ENCODE data around the gene CPT1B. TPM values are rescaled to one million over a fixed set of nuclear protein-coding genes. Genes with fewer than 3 reads are reported as not detected.

CPT1B gene
- total RNA-seq, 1 donor from 2014 or later = 89.0 TPM

GRCh38 chr22:50550395-50550794 lies 27.8 kb downstream of the CPT1B start:
- Mint-ChIP-seq H3K4me1 (ENCODE audit: unreplicated experiment) (peaks cover 5% of the 10 kb centered on the region), H3K36me3 (ENCODE audit: low read depth, unreplicated experiment) (no peaks in the 10 kb centered on the region), H3K9me3 (ENCODE audit: unreplicated experiment) (no peaks in the 10 kb centered on the region), H3K27ac (ENCODE audit: unreplicated experiment) (no peak overlapping the region), H3K27me3 (ENCODE audit: unreplicated experiment) (peaks cover 6% of the 10 kb centered on the region), H3K4me3 (ENCODE audit: unreplicated experiment) (no peak overlapping the region)
- no peak for TF ChIP-seq CTCF (IDR thresholded peaks at IDR 0.05; ENCODE audit: unreplicated experiment)
- no peak for DNase-seq (ENCODE audit: low spot score)

GRCh38 chr22:50548921-50549790 lies 29.1 kb downstream of the CPT1B start:
- Mint-ChIP-seq H3K4me3 (ENCODE audit: unreplicated experiment) (no peak overlapping the region), H3K36me3 (ENCODE audit: low read depth, unreplicated experiment) (no peaks in the 10 kb centered on the region), H3K27ac (ENCODE audit: unreplicated experiment) (no peak overlapping the region), H3K9me3 (ENCODE audit: unreplicated experiment) (no peaks in the 10 kb centered on the region), H3K4me1 (ENCODE audit: unreplicated experiment) (peaks cover 5% of the 10 kb centered on the region), H3K27me3 (ENCODE audit: unreplicated experiment) (peaks cover 6% of the 10 kb centered on the region)
- no peak for DNase-seq (ENCODE audit: low spot score)
- no peak for TF ChIP-seq CTCF (IDR thresholded peaks at IDR 0.05; ENCODE audit: unreplicated experiment)

GRCh38 chr22:50548040-50548920 lies 29.9 kb downstream of the CPT1B start:
- H3K4me1 Mint-ChIP-seq (ENCODE audit: unreplicated experiment) = peaks cover 5% of the 10 kb centered on the region
- no peaks in the 10 kb centered on the region for H3K36me3 Mint-ChIP-seq (ENCODE audit: low read depth, unreplicated experiment)
- DNase-seq (ENCODE audit: low spot score) = no peak

DNA sequence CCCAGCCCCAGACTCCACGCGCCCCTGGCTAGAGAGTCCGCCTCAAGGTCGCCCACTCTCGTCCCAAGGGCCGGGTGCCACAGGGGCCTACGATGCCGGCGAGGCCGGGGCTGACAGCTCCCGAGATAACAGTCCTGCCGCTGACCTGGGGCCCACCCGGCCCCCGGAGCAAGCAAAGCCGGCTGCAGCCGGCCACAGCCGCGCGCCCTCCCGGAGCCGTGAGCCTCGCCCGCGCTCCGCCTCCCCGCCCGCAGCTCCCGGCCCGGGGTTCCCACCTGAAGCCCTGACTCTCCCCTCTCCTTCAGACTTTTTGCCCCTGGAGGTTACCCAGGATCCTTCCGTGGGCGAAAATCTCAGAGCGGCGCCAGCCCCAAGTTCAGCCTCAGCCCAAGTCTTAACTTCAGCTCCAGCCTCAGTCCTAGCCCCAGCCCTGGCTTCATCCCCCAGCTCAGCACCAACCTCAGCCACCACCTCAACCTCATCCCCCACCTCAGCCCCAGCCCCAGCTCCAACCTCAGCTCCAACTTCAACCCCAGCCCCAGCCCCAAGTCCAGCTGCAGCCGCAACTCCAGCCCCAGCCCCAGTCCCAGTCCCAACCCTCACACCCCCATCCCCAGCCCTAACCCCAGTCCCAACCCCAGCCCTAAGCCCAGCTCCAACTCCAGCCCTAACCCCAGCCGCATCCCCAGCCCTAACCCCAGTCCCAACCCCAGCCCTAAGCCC lies 30.8 kb downstream of the CPT1B start:
- H3K36me3 Mint-ChIP-seq (ENCODE audit: low read depth, unreplicated experiment) = no peaks in the 10 kb centered on the region
- H3K9me3 Mint-ChIP-seq (ENCODE audit: unreplicated experiment) = no peaks in the 10 kb centered on the region
- no peak for TF ChIP-seq CTCF (IDR thresholded peaks at IDR 0.05; ENCODE audit: unreplicated experiment)
- peaks cover 5% of the 10 kb centered on the region for H3K4me1 Mint-ChIP-seq (ENCODE audit: unreplicated experiment)
- no peak overlapping the region for H3K27ac Mint-ChIP-seq (ENCODE audit: unreplicated experiment)
- no peak overlapping the region for H3K4me3 Mint-ChIP-seq (ENCODE audit: unreplicated experiment)
- DNase-seq (ENCODE audit: low spot score) = no peak
- H3K27me3 Mint-ChIP-seq (ENCODE audit: unreplicated experiment) = peaks cover 6% of the 10 kb centered on the region

More at GRCh38 chr22:50548040-50548920, 29.9 kb downstream of the CPT1B start:
- TF ChIP-seq CTCF (IDR thresholded peaks at IDR 0.05; ENCODE audit: unreplicated experiment) = no peak
- Mint-ChIP-seq H3K9me3 (ENCODE audit: unreplicated experiment) (no peaks in the 10 kb centered on the region), H3K27ac (ENCODE audit: unreplicated experiment) (no peak overlapping the region), H3K27me3 (ENCODE audit: unreplicated experiment) (peaks cover 6% of the 10 kb centered on the region), H3K4me3 (ENCODE audit: unreplicated experiment) (no peak overlapping the region)
